ENCODE results near the gene NUP107. TPM values are rescaled to one million over a fixed set of nuclear protein-coding genes. Genes with fewer than 3 reads are reported as not detected.

NUP107 gene
- polyA plus RNA-seq, 2 of the 4 experiments (the other 2 are of a cell fraction) = 78.5 to 194 TPM

- DNase-seq (ENCODE audit: low read depth in 1 of 2, low spot score in 1 of 2) (no peak), ATAC-seq (no peak), FAIRE-seq (no peak)
- Histone ChIP-seq H3K4me2 (no peak overlapping the region), H3K9me3 (no peaks in the 10 kb centered on the region), H3K27ac (no peak overlapping the region), H3K4me3 (no peak overlapping the region), H3K4me1 (no peaks in the 10 kb centered on the region)
- WGBS (ENCODE audit: missing lambda C conversion rate) = 93% methylated on average over 1 of the region's 1 CpG
- POLR2A ChIA-PET = no interaction called here
- TF ChIP-seq HEYL (CRISPR knock-in tag; IDR thresholded peaks at IDR 0.05) (no peak), PBX3 (IDR thresholded peaks at IDR 0.05) (no peak)
- CTCF ChIA-PET = no interaction called here
Measured at GRCh38 chr12:68647507-68647906, 39.3 kb upstream of the NUP107 start.

GRCh38 chr12:68648179-68648578 lies 38.6 kb upstream of the NUP107 start:
- POLR2A ChIA-PET = no interaction called here

GRCh38 chr12:68665016-68665569 lies 21.7 kb upstream of the NUP107 start:
- POLR2A ChIA-PET = interaction anchor here (0.5 to 0.6 kb wide), 2 partner anchors 11 to 254 kb away, joined by 4 read pairs; no protein-coding TSS in a partner anchor
- Histone ChIP-seq H3K9me3 (no peaks in the 10 kb centered on the region), H3K4me3 (no peak overlapping the region), H3K27ac (no peak overlapping the region), H3K4me1 (no peaks in the 10 kb centered on the region), H3K4me2 (no peak overlapping the region)
- ATAC-seq (peak in 1 of 2 experiments; percentile 45; a peak in 3 of 6 replicates), FAIRE-seq (no peak), DNase-seq (ENCODE audit: low read depth in 1 of 2, low spot score in 1 of 2) (peak in 1 of 2 experiments; percentile 5)
- TF ChIP-seq GATA3 (IDR thresholded peaks at IDR 0.05; ENCODE audit: borderline replicate concordance) (no peak), EP300 (IDR thresholded peaks at IDR 0.05) (no peak), RAD21 (conservative IDR thresholded peaks at IDR 0.05 in 1 of 2, IDR thresholded peaks at IDR 0.05 in 1 of 2) (peak; percentile 11 to 22; a peak in 1 of 5 replicates)
- 93% methylated on average over 3 of the region's 3 CpGs for WGBS (ENCODE audit: missing lambda C conversion rate)
- CTCF ChIA-PET = interaction anchor here (1.0 to 1.9 kb wide), 3 partner anchors 9 to 55 kb away, joined by 3 to 6 read pairs (median 3); partner anchors contain the start of gene RAP1B

More at GRCh38 chr12:68648179-68648578, 38.6 kb upstream of the NUP107 start:
- no peak overlapping the region for H3K4me3 ChIP-seq
- TF ChIP-seq RCOR1 (IDR thresholded peaks at IDR 0.05; ENCODE audit: low read depth, low read length) = no peak
- TF ChIP-seq RARB (CRISPR knock-in tag; IDR thresholded peaks at IDR 0.05) = no peak
- TF ChIP-seq ZSCAN20 (CRISPR knock-in tag; IDR thresholded peaks at IDR 0.05) = no peak
- TF ChIP-seq MAFK (IDR thresholded peaks at IDR 0.05; ENCODE audit: partially characterized antibody) = no peak
- no peak for TF ChIP-seq KDM1A (IDR thresholded peaks at IDR 0.05; ENCODE audit: low read depth)
- no peak for TF ChIP-seq BHLHE40 (IDR thresholded peaks at IDR 0.05; ENCODE audit: low read depth, low read length)
- TF ChIP-seq NPAS2 (CRISPR knock-in tag; IDR thresholded peaks at IDR 0.05; ENCODE audit: borderline replicate concordance) = no peak
- TF ChIP-seq ELK1 (IDR thresholded peaks at IDR 0.05; ENCODE audit: low read depth, low read length) = no peak
- TF ChIP-seq JUN (IDR thresholded peaks at IDR 0.05) = no peak
- TF ChIP-seq HEYL (CRISPR knock-in tag; IDR thresholded peaks at IDR 0.05) = no peak
- no peak for TF ChIP-seq SREBF2 (IDR thresholded peaks at IDR 0.05)
- no peak for TF ChIP-seq MAX (IDR thresholded peaks at IDR 0.05)
- no peak for TF ChIP-seq FOXS1 (CRISPR knock-in tag; IDR thresholded peaks at IDR 0.05)
- TF ChIP-seq MYC (IDR thresholded peaks at IDR 0.05; ENCODE audit: borderline replicate concordance, low read length) = no peak
- TF ChIP-seq JUNB (IDR thresholded peaks at IDR 0.05) = no peak
- TF ChIP-seq MAZ (IDR thresholded peaks at IDR 0.05; ENCODE audit: borderline replicate concordance, low read depth, low read length) = no peak
- DNase-seq (ENCODE audit: low read depth in 1 of 2, low spot score in 1 of 2) (no peak), FAIRE-seq (no peak), ATAC-seq (no peak)
- no peaks in the 10 kb centered on the region for H3K9me3 ChIP-seq
- H3K4me1 ChIP-seq = no peaks in the 10 kb centered on the region
- CTCF ChIA-PET = interaction anchor here (0.7 to 1.4 kb wide), 2 partner anchors 19 to 291 kb away, joined by 3 read pairs; no protein-coding TSS in a partner anchor
- WGBS (ENCODE audit: missing lambda C conversion rate) = 81% methylated on average over 3 of the region's 3 CpGs
- no peak overlapping the region for H3K27ac ChIP-seq
- no peak overlapping the region for H3K4me2 ChIP-seq
